NCI-H446 (cell line): Measurements from ENCODE around the gene ALPG.

ENCODE experiments used
- DNase-seq, 2 experiments: peaks; one replicate each; lab custom pipeline; 2025; lab: John Stamatoyannopoulos, UW

ALPG gene

DNA sequence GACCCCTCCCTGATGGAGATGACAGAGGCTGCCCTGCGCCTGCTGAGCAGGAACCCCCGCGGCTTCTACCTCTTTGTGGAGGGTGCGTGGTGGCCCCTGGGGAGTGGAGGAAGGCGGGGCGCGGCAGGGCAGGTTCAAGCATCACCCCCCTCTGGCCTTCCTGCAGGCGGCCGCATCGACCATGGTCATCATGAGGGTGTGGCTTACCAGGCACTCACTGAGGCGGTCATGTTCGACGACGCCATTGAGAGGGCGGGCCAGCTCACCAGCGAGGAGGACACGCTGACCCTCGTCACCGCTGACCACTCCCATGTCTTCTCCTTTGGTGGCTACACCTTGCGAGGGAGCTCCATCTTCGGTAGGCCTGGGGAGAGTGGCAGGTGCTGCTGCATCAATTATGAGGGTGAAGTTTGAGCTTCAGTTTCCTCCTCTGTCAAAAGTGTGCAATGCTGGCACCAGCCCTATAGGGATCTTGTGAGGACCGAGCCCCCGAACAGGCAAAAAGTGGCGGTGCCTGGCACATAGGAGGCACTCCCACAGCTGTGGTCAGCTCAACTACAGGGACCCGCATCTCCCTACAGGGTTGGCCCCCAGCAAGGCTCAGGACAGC is 51.5 kb downstream of the ALPG start:
- no peak for DNase-seq

DNA sequence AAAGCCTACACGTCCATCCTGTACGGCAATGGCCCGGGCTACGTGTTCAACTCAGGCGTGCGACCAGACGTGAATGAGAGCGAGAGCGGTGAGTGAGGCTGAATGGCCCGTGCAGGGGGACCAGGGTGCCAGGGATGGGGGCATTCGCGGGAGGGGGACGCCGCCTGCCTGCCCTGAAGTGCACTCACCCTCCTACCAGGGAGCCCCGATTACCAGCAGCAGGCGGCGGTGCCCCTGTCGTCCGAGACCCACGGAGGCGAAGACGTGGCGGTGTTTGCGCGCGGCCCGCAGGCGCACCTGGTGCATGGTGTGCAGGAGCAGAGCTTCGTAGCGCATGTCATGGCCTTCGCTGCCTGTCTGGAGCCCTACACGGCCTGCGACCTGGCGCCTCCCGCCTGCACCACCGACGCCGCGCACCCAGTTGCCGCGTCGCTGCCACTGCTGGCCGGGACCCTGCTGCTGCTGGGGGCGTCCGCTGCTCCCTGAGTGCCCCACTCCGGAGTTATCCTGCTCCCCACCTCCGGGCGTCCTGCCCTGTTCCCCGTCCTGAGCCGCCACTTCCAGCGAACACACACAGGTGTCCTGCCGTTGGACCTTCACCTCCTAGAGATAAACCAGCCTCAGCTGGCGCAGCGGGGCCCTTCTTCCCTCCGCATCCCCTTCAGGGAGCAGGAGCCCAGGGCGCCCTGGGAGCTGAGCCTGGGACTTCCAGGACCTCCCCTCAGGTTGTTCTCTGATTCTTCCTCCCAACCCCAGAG is 52.2 kb downstream of the ALPG start:
- no peak for DNase-seq

DNA sequence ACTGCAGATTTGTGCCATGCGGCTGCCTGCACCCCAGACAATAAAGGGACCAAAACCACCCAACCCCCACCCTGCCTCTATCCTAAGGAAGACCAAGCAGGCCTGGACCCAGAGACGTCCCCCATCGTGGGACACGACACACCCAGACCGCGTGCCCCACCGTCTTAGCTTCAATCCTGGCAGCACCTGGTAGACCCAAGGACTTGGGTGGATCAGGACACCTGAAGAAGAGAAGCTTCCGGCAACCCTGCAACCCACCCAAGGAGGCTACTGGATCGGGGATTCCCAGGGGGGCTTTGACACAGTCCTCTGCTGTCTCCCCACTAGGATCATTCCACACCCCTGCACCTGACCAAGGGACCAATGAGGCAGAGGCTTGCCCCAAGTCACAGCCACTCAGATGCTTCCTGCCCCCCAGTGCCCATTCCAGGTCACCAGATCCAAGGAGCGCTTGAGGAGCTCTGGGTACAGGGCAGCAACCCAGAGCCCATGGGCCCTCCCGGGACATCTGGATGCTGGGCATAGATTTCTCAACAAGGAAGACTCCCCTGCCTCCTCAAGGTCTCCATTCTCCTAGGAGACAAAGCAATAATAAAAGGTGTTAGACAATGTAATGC is 52.9 kb downstream of the ALPG start:
- DNase-seq: no peak

DNA sequence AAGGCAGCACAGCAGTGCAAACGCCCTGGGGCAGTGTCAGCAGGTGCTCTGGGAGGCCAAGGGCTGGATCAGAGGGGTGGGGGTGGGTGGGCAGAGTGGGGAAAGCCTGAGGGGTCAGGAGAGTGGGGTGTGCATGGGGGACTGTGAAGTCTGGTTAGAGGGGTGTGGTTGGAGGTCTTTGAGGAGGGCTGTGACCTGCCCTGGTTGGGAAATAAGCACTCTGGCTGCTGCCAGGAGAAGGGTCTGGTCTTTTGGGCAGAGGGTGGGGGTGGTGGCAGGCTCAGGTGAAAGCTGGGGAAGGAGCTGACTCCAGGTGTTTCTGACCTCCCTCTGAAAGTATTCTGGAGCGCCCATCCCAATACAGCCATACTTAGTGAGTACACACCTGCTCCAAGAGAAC is 53.5 kb downstream of the ALPG start:
- DNase-seq: no peak
